H9 (cell line): ENCODE data around the gene ZNF213. TPM values are rescaled to one million over a fixed set of nuclear protein-coding genes. Genes with fewer than 3 reads are reported as not detected.

Experiments
- DNase-seq: peaks from one replicate; pipeline ENCODE4 v3.0.0-alpha.2; 2017
- H2AFZ ChIP-seq: one replicate; pipeline ENCODE4 v1.6.1; 2013; ENCODE audit warnings: mild to moderate bottlenecking, low read length, control low read depth, moderate library complexity
- H2AK5ac ChIP-seq: 2 replicates; pipeline ENCODE4 v1.6.1; 2013; ENCODE audit warnings: low read length, control low read depth, mixed read lengths; ENCODE audit not compliant: insufficient read length
- H2BK120ac ChIP-seq: one replicate; pipeline ENCODE4 v1.6.1; 2013; ENCODE audit warnings: low read depth, mild to moderate bottlenecking, low read length, control low read depth, inconsistent platforms; ENCODE audit not compliant: poor library complexity, severe bottlenecking
- H2BK12ac ChIP-seq: 2 replicates; pipeline ENCODE4 v1.6.1; 2013; ENCODE audit warnings: low read length, control low read depth, mixed read lengths, low read depth; ENCODE audit not compliant: insufficient read length
- H2BK15ac ChIP-seq: 2 replicates; pipeline ENCODE4 v1.6.1; 2013; ENCODE audit warnings: low read depth, low read length, control low read depth
- H2BK20ac ChIP-seq: one replicate; pipeline ENCODE4 v1.6.1; 2013; ENCODE audit warnings: low read depth, mild to moderate bottlenecking, low read length, control low read depth, inconsistent platforms; ENCODE audit not compliant: poor library complexity, severe bottlenecking
- H2BK5ac ChIP-seq: 2 replicates; pipeline ENCODE4 v1.6.1; 2013; ENCODE audit warnings: low read length, control low read depth, mixed read lengths; ENCODE audit not compliant: insufficient read length
- H3K14ac ChIP-seq: 2 replicates; pipeline ENCODE4 v1.6.1; 2013; ENCODE audit warnings: low read length, control low read depth; ENCODE audit not compliant: insufficient read depth
- H3K18ac ChIP-seq: 2 replicates; pipeline ENCODE4 v1.6.1; 2013; ENCODE audit warnings: low read depth, mild to moderate bottlenecking, mixed read lengths, low read length, control low read depth; ENCODE audit not compliant: insufficient read length
- H3K23ac ChIP-seq: 2 replicates; pipeline ENCODE4 v1.6.1; 2013; ENCODE audit warnings: low read length, control low read depth, mixed read lengths, low read depth; ENCODE audit not compliant: insufficient read length
- H3K23me2 ChIP-seq: 2 replicates; pipeline ENCODE4 v1.6.1; 2013; ENCODE audit warnings: low read depth, mild to moderate bottlenecking, mixed read lengths, low read length, control low read depth; ENCODE audit not compliant: insufficient read length, poor library complexity, severe bottlenecking
- H3K27ac ChIP-seq: 2 replicates; pipeline ENCODE4 v1.5.1; 2013; ENCODE audit warnings: low read length, control low read depth, mixed read lengths, low read depth; ENCODE audit not compliant: insufficient read length
- H3K27me3 ChIP-seq: 2 replicates; pipeline ENCODE4 v1.6.1; 2013; ENCODE audit warnings: low read length, control low read depth, inconsistent platforms; ENCODE audit not compliant: insufficient read depth
- H3K4ac ChIP-seq: 2 replicates; pipeline ENCODE4 v1.6.1; 2013; ENCODE audit warnings: low read depth, mild to moderate bottlenecking, control low read depth, inconsistent platforms, low read length, moderate library complexity
- H3K4me1 ChIP-seq: 2 replicates; pipeline ENCODE4 v1.6.1; 2013; ENCODE audit warnings: low read length, control low read depth, inconsistent platforms; ENCODE audit not compliant: insufficient read depth
- H3K4me2 ChIP-seq: 2 replicates; pipeline ENCODE4 v1.6.1; 2013; ENCODE audit warnings: low read length, control low read depth, mixed read lengths; ENCODE audit not compliant: insufficient read length, insufficient read depth
- H3K56ac ChIP-seq: 2 replicates; pipeline ENCODE4 v1.6.1; 2013; ENCODE audit warnings: low read depth, mild to moderate bottlenecking, mixed read lengths, low read length, control low read depth; ENCODE audit not compliant: insufficient read length
- H3K79me1 ChIP-seq: 2 replicates; pipeline ENCODE4 v1.6.1; 2013; ENCODE audit warnings: low read depth, mild to moderate bottlenecking, moderate library complexity, low read length, control low read depth, inconsistent platforms; ENCODE audit not compliant: insufficient read depth, poor library complexity, severe bottlenecking
- H3K79me2 ChIP-seq: 2 replicates; pipeline ENCODE4 v1.6.1; 2013; ENCODE audit warnings: low read length, control low read depth, inconsistent platforms; ENCODE audit not compliant: insufficient read depth
- H3K9ac ChIP-seq: 2 replicates; pipeline ENCODE4 v1.6.1; 2013; ENCODE audit warnings: low read length, control low read depth, mixed read lengths; ENCODE audit not compliant: insufficient read length; ENCODE audit errors: extremely low read depth
- H3K9me3 ChIP-seq: one replicate; pipeline ENCODE4 v1.6.1; 2013; ENCODE audit warnings: low read depth, low read length, inconsistent platforms; ENCODE audit not compliant: control insufficient read depth
- H3T11ph ChIP-seq: one replicate; pipeline ENCODE4 v1.6.1; 2013; ENCODE audit warnings: mild to moderate bottlenecking, low read length, control low read depth, inconsistent platforms
- H4K20me1 ChIP-seq: one replicate; pipeline ENCODE4 v1.6.1; 2013; ENCODE audit not compliant: control insufficient read depth, insufficient read length, insufficient read depth
- H4K5ac ChIP-seq: 2 replicates; pipeline ENCODE4 v1.6.1; 2013; ENCODE audit warnings: low read depth, mild to moderate bottlenecking, mixed read lengths, low read length, control low read depth; ENCODE audit not compliant: insufficient read length
- H4K8ac ChIP-seq: replicated peaks from 2 replicates; pipeline ENCODE4 v1.6.1; 2013; ENCODE audit warnings: low read length, control low read depth, mixed read lengths, low read depth; ENCODE audit not compliant: insufficient read length
- H4K91ac ChIP-seq: 2 replicates; pipeline ENCODE4 v1.6.1; 2013; ENCODE audit warnings: low read depth, mild to moderate bottlenecking, moderate library complexity, mixed read lengths, low read length, control low read depth; ENCODE audit not compliant: insufficient read length
- H3K27ac Mint-ChIP-seq, 3 experiments: 2 replicates in 2 of 3; 3 replicates in 1 of 3; pipeline ENCODE4 v1.8.0; 2020 to 2021; ENCODE audit warnings: mixed read lengths in 3 of 3, mild to moderate bottlenecking in 1 of 3, moderate library complexity in 1 of 3
- H3K27me3 Mint-ChIP-seq: 2 replicates; pipeline ENCODE4 v1.8.0; 2021; ENCODE audit warnings: low read depth, mild to moderate bottlenecking, moderate library complexity, mixed read lengths
- H3K36me3 Mint-ChIP-seq, 3 experiments: 2 replicates in 2 of 3; 3 replicates in 1 of 3; pipeline ENCODE4 v1.8.0; 2020 to 2021; ENCODE audit warnings: low read depth in 3 of 3, mixed read lengths in 3 of 3; ENCODE audit not compliant: insufficient read depth in 1 of 3
- H3K4me1 Mint-ChIP-seq, 2 experiments: 2 replicates each; pipeline ENCODE4 v1.8.0; 2020; ENCODE audit warnings: mixed read lengths in 2 of 2
- H3K4me3 Mint-ChIP-seq, 2 experiments: 2 replicates in 1 of 2; 3 replicates in 1 of 2; pipeline ENCODE4 v1.8.0; 2020 to 2021; ENCODE audit warnings: mild to moderate bottlenecking in 2 of 2, mixed read lengths in 2 of 2, moderate library complexity in 1 of 2
- H3K9me3 Mint-ChIP-seq, 2 experiments: 2 replicates in 1 of 2; 3 replicates in 1 of 2; pipeline ENCODE4 v1.8.0; 2020; ENCODE audit warnings: mild to moderate bottlenecking in 2 of 2, mixed read lengths in 2 of 2, moderate library complexity in 1 of 2
- CTCF ChIP-seq: fragments of 200-600 bp; sonication (generic); conservative IDR thresholded peaks from 3 replicates; pipeline ENCODE4 v1.8.0; 2021; ENCODE audit warnings: antibody characterized with exemption, mild to moderate bottlenecking
- WGBS: extraction: QIAGEN DNeasy Blood & Tissue Kit; methylation state at CpG from one replicate; pipeline ENCODE4 v1.1.7; 2013; ENCODE audit warnings: missing lambda C conversion rate, low lambda C conversion rate, mixed read lengths; ENCODE audit not compliant: insufficient read length; ENCODE audit errors: extremely low coverage; 5-methylcytosine and 5-hydroxymethylcytosine counted together
- total RNA-seq: library from RNA; stranded (reverse); gene quantifications from 2 replicates; pipeline ENCODE4 v1.2.1, GENCODE V29; 2021

Gene ZNF213
- total RNA-seq, 1 experiment from 2014 or later, result 6.4 TPM

GRCh38 chr16:3152027-3152276 is 17.1 kb downstream of the ZNF213 start:
- no peak overlapping the region for H3T11ph ChIP-seq
- Mint-ChIP-seq H3K27ac (peak overlapping the region in 2 of 3 experiments; percentile 87 to 90; a peak in 3 of 7 replicates), H3K36me3 (no peaks in the 10 kb centered on the region; a peak in 1 of 7 replicates), H3K27me3 (peaks cover 48% of the 10 kb centered on the region), H3K4me1 (peaks cover 7 to 10% of the 10 kb centered on the region in 2 experiments), H3K4me3 (peak overlapping the region; percentile 86 to 96), H3K9me3 (peaks cover 3 to 8% of the 10 kb centered on the region in 2 experiments; a peak in 2 of 5 replicates)
- no peaks in the 10 kb centered on the region for H4K20me1 ChIP-seq
- H3K4me2 ChIP-seq, result peak overlapping the region; percentile 97
- TF ChIP-seq CTCF, result no peak
- no peak overlapping the region for H3K9ac ChIP-seq
- no peak overlapping the region for H4K91ac ChIP-seq
- no peak overlapping the region for H2BK15ac ChIP-seq
- H2BK120ac ChIP-seq, result no peak overlapping the region
- H2BK12ac ChIP-seq, result no peak overlapping the region
- no peak for DNase-seq
- no peak overlapping the region for H2BK5ac ChIP-seq
- H3K23me2 ChIP-seq, result peaks cover 13% of the 10 kb centered on the region
- H2AFZ ChIP-seq, result no peak overlapping the region
- no peaks in the 10 kb centered on the region for H3K9me3 ChIP-seq
- H3K23ac ChIP-seq, result no peak overlapping the region
- no peak overlapping the region for H3K4ac ChIP-seq
- no peak overlapping the region for H2BK20ac ChIP-seq
- no peaks in the 10 kb centered on the region for H3K27me3 ChIP-seq
- no CpG with 5 or more reads among the region's 15 CpGs for WGBS
- H4K5ac ChIP-seq, result no peak overlapping the region
- H2AK5ac ChIP-seq, result no peak overlapping the region
- no peaks in the 10 kb centered on the region for H3K79me1 ChIP-seq
- no peak overlapping the region for H3K56ac ChIP-seq
- H3K27ac ChIP-seq, result no peak overlapping the region
- H4K8ac ChIP-seq, result no peak overlapping the region
- H3K14ac ChIP-seq, result no peak overlapping the region
- no peaks in the 10 kb centered on the region for H3K4me1 ChIP-seq
- no peaks in the 10 kb centered on the region for H3K79me2 ChIP-seq
- H3K18ac ChIP-seq, result no peak overlapping the region
